Epithelial cell of prostate (primary cell): ENCODE results near the gene GALNT17.
"Not testable (repeated sequence)": the region's sequence is repeated elsewhere in the genome, so short reads cannot be mapped to it uniquely, and the experiment has no call there.

ENCODE experiments used
- DNase-seq: peaks from one replicate; pipeline ENCODE4 v3.0.0-alpha.2; 2011; ENCODE audit warnings: low read depth, low spot score
- H3K27ac ChIP-seq: fragments of 450-650 bp; 2 replicates; pipeline ENCODE4 v1.5.1; 2017; ENCODE audit warnings: mild to moderate bottlenecking

Gene GALNT17

DNA sequence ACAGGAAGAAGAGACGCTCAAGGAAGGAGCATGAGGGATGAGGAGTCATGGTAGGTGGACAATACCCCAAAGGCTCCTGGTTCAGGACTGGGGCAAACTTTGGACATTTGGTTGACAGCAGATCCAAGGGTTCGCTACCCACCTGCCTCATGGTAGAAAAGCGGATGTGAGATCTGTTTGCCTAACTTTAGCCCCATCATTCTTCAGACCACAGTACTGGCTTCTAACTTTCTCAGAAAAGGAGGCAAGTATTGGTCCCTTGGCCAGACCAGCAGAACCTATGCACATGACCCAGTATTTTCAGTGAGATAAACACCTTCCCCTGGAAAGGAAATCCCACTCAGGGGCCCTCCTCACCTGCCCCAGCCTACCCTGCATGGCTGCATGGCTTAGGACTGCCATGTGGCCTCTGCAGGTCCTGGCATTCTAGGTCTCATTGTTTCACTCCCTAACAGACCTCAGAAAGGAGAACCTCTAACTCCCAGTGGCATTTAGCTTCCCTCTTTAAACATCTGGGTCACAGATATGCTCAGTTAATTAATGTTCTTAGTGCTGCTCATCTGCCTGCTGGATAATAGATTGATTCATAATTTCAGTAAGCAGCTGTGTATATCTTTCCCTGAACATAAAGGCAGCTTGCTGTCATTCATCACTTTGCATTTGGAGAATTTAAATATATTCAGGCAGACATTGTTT, 574.1 kb downstream of the GALNT17 start:
- H3K27ac ChIP-seq, result no peak overlapping the region
- DNase-seq, result no peak

- no peak overlapping the region for H3K27ac ChIP-seq
- no peak for DNase-seq
These were observed 574.6 kb downstream of the GALNT17 start for GRCh38 chr7:71706597-71706975.

- no peak for DNase-seq
- no peak overlapping the region for H3K27ac ChIP-seq
These were observed 575.1 kb downstream of the GALNT17 start for GRCh38 chr7:71707041-71707440.

GRCh38 chr7:71708710-71709109, 576.8 kb downstream of the GALNT17 start:
- DNase-seq, result no peak
- H3K27ac ChIP-seq, result no peak overlapping the region

GRCh38 chr7:71710442-71710841, 578.5 kb downstream of the GALNT17 start:
- H3K27ac ChIP-seq, result no peak overlapping the region
- no peak for DNase-seq

- no peak for DNase-seq
These were observed 580.8 kb downstream of the GALNT17 start for GRCh38 chr7:71712653-71713180.

DNA sequence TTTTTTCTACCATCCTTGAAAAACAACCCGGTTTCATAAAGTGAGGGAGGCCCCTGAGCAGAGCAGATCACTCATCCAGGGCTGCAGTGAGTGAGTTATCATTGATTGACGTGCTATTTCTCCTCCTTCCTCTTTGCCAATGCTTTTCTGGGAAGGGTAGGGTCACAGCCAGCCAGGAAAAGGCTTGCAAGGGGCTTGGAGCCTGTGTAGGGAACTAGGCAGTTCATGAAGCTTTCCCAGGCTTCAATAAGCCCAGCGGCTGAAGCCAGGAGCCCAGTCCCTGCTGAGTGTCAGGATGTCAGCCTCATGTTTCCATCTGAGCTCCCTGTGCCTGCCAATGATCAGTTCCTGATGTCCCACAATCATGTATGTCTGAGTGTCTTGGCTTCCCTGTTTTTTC, 584.7 kb downstream of the GALNT17 start:
- no peak for DNase-seq
- H3K27ac ChIP-seq, result no peak overlapping the region

More at GRCh38 chr7:71712653-71713180, 580.8 kb downstream of the GALNT17 start:
- no peak overlapping the region for H3K27ac ChIP-seq

GRCh38 chr7:71718563-71718962, 586.6 kb downstream of the GALNT17 start:
- no peak for DNase-seq
- no peak overlapping the region for H3K27ac ChIP-seq

- no peak for DNase-seq
- H3K27ac ChIP-seq, result no peak overlapping the region
These were observed 589.8 kb downstream of the GALNT17 start for GRCh38 chr7:71721742-71722141.

DNA sequence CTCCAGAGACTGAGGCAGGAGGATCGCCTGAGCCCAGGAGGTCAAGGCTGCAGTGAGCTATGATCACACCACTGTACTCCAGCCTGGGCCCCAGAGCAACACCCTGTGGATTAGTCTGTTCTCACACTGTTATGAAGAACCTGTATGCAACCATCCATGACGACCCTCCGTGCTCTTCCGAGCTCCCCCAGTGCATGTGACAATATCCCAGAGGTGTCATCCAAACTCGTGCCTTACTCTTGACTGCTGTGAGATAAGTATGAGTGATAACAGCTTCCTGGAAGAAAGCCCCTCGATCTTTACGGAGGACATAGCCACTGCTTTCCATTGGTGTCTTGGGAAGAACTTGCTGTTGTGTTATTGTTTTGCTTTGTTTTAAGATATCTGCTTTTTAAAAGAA, 591.9 kb downstream of the GALNT17 start:
- no peak for DNase-seq
- no peak overlapping the region for H3K27ac ChIP-seq

DNA sequence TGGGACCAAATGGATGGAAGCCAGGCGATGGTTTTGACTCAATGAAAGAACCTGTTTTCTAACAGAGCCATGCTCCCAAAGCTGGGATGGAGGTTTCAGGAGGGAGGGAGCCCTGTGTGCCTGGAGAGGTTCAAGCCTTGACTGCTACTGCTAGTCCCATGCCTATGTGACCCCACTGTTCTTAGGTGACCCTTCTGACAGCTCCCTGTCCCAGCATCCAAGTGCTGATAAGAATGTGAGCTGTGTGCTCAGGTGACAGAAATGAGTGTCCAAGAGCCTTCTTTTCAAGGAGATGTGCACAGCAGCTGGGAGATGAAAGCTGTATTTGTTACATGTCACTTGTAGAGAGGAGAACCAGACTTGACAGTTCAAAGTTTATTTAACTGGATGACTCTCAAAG, 595.4 kb downstream of the GALNT17 start:
- no peak for DNase-seq
- no peak overlapping the region for H3K27ac ChIP-seq

DNA sequence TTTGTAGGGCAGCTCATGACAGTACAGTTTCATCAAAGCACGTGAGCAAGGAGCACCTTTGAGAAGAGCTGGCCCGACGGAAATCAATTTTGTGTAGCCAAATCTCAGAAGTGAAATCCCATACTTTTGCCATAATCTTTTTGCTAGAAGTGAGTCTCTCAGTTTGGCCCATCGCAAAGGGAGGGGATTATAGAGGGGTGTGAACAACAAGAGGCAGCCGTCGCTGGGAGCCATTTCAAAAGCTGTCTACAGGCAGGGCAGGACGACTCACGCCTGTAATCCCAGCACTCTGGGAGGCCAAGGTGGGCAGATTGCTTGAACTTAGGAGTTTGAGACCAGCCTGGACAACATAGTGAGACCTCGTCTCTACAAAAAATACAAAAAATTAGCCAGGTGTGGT, 599.8 kb downstream of the GALNT17 start:
- H3K27ac ChIP-seq, result no peak overlapping the region
- DNase-seq, result no peak

GRCh38 chr7:71733107-71733870, 601.3 kb downstream of the GALNT17 start:
- DNase-seq, result no peak
- no peak overlapping the region for H3K27ac ChIP-seq

- no peak for DNase-seq
- H3K27ac ChIP-seq, result no peak overlapping the region
These were observed 604.1 kb downstream of the GALNT17 start for GRCh38 chr7:71735961-71736556.

GRCh38 chr7:71737931-71738540, 606.1 kb downstream of the GALNT17 start:
- DNase-seq, H3K27ac ChIP-seq: not testable (repeated sequence)

GRCh38 chr7:71739520-71740173, 607.7 kb downstream of the GALNT17 start:
- DNase-seq, result no peak
- H3K27ac ChIP-seq, result no peak overlapping the region

DNA sequence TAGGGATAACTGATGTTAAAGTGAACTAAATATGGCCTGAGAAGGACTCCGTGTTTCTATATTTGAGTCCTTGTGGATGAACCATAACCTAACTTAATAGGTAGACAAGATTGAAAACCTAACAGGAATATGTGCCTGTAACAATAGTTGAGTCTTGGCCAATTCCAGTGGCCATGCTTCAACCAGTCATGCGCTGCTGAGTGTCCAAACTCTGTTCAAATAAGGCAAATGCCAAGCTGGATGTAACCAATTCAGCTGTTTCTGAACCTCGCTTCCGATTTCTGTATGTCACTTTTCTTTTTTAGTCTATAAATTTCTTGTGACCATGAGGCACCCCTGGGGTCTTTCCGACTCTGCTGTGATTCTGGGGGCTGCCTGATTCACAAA, 608.2 kb downstream of the GALNT17 start:
- DNase-seq, result no peak

DNA sequence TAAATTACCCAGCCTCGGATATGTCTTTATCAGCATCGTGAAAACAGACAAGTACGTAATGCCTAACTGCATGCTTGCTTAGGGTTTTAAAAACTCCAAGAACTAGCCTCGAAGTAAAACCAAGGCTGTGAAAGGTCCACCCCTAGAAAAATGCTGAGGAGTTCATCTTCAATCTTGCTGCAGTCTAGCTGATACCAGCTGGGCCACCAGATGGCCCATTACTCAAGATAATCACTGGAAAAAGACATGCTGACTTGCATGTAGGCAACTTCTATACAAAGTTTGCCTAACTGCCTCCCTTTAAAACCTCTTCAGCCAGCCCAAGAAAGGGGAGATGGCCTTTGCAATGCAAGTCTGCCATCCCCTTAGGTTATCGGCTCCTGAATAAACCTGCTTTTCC, 614.1 kb downstream of the GALNT17 start:
- no peak overlapping the region for H3K27ac ChIP-seq
- no peak for DNase-seq

More for the DNA sequence above, 608.2 kb downstream of the GALNT17 start:
- H3K27ac ChIP-seq, result no peak overlapping the region

DNA sequence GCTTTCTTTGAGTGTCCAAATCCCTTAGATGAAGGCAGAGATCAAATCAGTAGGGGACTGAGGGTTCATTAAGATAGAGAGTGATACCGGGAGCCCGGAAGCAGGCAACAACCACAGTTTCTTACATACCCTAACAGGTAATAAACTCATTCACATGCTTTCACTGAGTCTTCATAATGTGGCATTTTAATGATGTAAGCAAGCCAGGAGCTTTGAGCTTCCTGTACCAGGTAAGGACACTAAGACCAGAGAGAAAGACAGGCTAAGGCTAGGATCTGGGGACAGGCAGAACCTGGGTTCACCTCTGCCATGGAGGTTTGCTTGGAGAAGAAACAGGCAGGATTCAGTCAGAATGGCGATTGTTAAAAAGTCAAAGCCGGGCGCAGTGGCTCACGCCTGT, 618.3 kb downstream of the GALNT17 start:
- DNase-seq, result no peak
- H3K27ac ChIP-seq, result no peak overlapping the region
